ENCODE measurements around the gene LARGE1.

LARGE1 gene

DNA sequence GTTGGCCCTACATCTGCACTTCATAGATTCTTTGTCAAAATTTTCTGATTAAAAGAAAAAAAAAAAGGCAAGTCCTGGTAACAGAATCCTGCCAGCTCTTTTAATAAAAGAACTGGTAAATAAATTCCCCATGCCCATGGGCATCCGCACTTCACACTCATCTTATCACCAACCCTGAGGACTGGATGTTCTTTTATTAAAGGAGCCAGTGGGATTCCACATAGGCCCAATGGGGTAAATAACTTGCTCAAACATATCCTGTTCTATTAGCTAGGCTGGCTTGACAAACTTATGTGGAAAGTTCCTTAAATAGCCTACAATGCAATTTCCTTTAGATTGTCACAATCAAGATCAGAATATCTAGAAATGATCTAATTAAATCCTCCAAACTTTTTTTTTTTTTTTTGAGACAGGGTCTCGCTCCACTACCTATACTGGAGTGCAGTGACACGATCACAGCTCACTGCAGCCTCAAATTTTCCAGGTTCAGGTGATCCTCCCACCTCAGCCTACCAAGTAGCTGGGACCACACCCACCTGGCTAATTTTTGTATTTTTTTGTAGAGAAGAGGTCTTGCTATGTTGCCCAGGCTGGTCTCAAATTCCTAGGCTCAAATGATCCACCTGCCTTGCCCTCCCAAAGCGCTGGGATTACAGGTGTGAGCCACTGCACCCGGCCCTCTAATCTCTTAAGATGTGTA, 380.9 kb downstream of the LARGE1 start:
- FAIRE-seq, result no peak
- no peak for DNase-seq (ENCODE audit: insufficient read length, low spot score)

DNA sequence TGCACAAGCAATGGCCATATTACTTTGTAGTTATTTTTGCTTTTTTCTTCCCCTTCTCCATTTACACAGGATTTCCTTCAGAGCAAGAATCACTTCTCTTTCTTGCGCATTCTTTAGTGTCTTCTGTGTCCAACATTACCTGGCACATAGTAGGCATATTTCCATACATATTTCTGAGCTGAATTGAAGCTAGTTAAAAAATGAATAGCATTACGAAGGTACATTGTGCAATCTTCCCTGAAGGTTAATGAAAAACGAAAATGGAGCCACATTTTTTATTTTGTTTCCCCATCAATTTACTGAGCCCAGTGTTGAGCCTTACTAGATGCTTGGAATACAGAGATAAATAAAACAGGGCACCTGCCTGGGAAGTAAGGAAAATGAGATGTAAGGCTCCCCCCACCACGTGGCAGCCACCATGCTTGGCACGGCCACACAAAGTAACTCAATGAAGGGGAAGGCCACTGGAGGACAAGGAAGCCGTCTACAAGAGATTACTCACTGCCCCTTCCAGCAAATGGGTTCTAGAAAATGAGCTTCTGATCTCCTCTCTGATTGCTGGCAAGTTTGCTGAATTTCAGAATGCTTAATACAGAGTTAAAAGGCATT, 381.9 kb downstream of the LARGE1 start:
- FAIRE-seq (no peak), DNase-seq (ENCODE audit: insufficient read length, low spot score) (no peak)

DNA sequence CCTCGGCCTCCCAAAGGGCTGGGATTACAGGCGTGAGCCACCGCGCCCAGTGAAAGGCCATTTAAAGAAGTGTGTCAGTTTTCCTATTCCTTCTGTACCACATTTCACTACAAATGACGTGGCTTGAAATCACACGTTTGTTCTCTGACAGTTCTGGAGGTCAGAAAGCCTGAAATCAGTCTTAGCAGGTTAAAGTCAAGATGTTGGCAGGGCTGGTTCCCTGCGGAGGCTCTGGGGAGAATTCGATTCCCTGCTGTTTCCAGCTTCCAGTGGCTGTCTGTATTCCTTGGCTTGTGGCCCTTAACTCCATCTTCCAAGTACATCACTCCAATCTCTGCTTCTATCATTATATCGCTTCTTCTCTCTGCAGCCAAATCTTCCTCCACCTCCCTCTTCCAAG, 383.2 kb downstream of the LARGE1 start:
- FAIRE-seq (no peak), DNase-seq (ENCODE audit: insufficient read length, low spot score) (no peak)

DNA sequence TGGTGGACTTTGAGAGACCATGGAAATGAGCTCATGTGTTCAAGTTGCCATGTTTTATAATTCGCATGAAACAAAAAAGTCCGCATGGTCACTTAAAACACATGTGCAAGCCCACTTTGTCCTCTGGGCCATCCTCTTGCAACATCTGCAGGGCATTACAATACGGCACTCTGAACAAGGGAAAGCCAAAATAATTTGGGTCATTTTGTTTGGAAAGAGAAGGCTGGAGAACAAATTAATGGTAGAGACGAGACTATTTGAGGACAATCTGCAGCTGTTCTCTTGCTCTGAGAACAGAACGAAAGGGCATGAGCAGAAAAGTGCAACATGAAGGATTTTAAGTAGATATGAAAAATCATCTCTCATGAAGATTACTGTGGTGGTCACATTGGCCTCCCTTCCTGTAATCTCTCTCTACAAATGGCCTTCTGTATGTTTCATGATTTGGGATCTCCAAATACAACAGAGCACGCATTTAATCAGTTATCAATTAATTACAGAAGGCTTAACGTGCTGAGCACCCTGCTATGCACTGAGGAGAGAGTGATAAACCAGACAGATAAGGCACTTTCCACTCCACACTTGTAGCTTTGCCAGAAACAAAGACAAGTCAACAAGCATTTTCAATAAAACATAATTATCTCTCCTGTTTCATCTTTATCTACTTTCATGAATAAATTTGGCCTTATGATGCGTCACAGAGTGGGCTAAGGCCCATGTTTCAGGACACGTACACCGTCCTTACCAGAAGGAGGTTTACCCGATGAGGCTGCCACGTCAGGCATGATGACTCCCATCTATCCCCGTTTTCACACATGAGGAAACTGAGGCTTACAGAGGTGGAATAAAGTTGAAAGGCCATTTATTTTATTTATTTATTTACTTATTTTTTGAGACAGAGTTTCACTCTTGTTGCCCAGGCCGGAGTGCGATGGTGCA, 384.1 kb downstream of the LARGE1 start:
- FAIRE-seq (no peak), DNase-seq (ENCODE audit: insufficient read length, low spot score) (no peak)

DNA sequence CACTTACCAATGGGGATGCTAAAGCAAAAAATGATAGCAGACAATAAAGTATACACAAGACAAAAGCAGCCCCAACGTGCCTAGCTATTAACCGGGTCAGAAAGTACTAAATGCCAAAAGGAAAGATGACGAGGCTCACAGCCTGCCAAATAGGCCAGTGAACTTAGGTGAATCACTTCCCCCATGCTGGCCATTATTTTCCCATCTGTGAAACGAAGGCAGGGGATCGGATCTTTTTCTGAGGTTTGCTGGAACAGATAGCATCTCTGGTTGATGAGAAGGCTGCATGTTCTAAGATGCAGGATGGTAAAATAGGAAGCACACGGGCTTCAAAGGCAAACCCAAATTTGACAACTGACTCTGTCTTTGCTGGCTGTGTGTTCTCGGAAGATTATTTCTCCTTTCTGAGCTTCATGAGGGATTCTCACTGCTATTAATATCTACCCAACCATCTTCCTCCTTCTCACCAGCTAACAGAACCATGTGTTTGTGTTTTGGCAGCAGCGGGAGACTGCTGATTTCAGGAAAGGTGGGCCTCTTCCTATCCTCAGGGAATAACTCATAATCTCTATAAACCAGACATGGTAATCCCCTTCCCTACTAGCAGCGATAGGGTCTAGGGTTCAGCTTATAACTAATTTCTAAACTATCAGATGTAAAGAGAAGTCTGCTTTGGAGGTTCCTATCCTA, 390.7 kb downstream of the LARGE1 start:
- no peak for FAIRE-seq

GRCh38 chr22:33528183-33528582, 392.1 kb downstream of the LARGE1 start:
- DNase-seq (ENCODE audit: insufficient read length, low spot score), result no peak
- no peak for FAIRE-seq

More for the DNA sequence above, 390.7 kb downstream of the LARGE1 start:
- no peak for DNase-seq (ENCODE audit: insufficient read length, low spot score)

- FAIRE-seq (no peak), DNase-seq (ENCODE audit: insufficient read length, low spot score) (no peak)
Observed at GRCh38 chr22:33526434-33527107, 393.7 kb downstream of the LARGE1 start.

GRCh38 chr22:33524511-33525260, 395.6 kb downstream of the LARGE1 start:
- peak; percentile 18 for FAIRE-seq
- DNase-seq (ENCODE audit: insufficient read length, low spot score), result no peak

DNA sequence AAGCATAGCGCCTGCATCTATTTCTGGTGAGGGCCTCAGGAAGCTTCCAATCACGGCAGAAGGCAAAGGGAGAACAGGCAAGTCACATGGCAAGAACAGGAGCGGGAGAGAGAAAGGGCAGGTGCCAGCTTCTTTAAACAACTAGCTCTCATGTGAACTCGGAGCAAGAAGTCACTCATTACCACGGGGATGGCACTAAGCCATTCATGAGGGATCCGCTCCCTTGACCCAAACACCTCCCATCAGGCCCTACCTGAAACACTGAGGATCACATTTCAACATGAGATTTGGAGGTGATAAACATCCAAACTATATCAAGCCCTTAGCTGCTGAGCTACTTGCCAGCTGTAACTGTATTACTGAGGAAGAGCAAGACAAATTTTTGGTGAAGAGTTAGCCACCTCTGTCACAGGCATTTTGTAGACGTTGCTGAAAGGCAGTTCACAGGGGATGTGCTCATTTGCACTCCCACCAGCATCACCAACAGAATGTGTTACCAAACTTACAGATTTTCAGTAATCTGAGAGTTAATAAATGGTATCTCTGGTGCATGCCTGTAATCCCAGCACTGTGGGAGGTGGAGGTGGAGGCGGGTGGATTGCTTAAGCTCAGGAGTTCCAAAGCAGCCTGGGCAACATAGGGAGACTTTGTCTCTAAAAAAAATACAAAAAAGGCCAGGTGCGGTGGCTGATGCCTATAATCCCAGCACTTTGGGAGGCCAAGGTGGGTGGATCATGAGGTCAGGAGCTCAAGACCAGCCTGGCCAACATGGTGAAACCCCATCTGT, 398.2 kb downstream of the LARGE1 start:
- FAIRE-seq (no peak), DNase-seq (ENCODE audit: insufficient read length, low spot score) (no peak)

DNA sequence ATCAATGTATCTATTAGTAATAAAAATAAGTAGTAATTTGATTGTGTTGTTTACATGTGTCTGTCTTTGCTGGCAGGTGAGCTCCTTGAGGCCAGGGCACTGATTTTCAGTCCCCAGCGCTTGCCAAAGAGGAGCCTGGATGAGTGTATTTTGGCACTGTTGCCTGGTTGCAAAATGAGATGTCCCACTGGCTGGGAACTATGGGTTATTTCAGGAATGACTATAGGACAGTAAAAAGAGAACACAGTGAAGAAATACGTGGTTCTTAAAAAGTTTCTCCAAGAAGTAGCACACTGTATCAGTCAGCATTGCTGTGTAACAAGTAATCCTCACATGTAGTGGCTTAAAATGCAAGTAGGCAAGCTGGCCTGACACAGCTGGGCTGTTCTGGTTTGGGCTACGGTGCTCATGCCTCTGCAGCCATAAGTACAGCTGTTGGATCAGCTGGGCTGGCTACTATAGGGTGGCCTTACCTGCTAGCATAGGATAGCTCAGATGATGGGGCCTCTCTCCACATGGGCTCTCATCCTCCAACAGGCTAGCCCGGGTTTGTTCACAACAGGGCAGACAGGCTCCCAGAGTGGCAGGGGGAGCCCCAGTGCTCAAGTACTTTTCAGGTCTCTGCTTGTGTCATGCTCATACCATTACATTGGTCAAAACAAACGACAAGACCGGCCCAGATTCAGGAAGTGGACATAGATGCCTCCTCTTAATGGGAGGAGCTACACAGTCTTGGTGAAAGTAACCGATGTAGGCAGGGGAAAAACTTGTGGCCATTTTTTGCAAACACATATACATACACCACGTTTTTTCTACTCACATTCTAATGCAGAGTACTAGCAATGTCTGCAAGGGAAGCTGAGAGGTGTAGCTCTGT, 399.1 kb downstream of the LARGE1 start:
- no peak for DNase-seq (ENCODE audit: insufficient read length, low spot score)
- FAIRE-seq, result no peak

- DNase-seq (ENCODE audit: insufficient read length, low spot score) (no peak), FAIRE-seq (no peak)
Observed at GRCh38 chr22:33519974-33520903, 400.0 kb downstream of the LARGE1 start.

DNA sequence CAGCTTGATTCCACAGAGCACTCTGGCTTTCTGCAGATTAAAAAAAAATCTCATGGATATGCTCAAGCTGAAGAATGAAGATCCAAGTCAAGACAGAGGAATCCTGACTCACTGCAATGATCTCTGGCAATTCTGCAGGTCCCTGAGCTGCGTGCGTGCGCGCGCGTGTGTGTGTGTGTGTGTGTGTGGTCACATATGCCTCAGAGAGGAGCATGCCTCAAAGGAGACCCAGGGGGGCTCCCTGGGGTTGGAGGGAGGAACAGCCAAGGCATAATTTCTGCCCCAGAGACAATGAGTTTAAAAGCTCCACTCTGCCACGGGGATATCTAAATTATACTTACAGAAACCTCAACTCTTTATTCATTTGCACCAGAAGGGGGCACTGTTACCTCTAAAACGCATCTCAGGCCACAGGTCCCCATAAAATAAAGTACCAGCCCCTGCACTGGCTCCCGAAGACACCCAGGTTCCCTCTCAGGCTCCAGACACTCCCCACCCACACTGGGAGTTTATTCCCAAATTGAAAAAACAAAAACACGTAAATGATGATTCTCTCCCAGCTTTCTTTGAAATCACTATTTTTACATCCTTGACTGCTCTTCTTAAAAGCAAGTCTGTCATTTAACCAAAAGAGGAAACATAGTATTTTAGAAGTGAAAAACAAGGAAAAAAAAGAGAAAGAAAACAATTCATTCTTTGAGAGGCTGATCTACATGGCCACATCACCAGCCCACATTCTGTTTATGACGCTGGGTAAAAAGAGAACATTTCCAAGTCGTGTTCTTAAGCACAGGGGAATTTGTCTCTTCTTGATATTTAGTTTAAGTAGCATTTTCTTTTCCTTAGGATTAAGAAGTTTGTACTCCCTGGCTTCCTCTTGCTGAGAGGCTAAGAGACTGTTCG, 401.0 kb downstream of the LARGE1 start:
- FAIRE-seq, result peak; percentile 88
- peak; percentile 48 for DNase-seq (ENCODE audit: insufficient read length, low spot score)

DNA sequence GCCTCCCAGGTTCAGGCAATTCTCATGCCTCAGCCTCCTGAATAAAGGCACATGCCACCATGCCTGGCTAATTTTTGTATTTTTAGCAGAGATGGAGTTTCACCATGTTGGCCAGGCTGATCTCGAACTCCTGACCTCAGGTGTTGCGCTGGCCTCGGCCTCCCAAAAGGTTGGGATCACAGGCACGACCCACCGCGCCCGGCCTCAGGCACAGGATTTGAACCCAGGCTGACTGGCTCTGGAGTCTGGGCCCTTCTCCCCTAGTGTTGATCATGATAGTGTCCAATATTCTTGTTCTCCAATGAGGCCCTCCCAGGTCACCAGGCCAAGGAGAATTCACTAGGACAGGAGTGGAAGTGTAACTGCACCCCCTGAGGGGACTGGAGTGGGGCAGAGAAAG, 401.9 kb downstream of the LARGE1 start:
- FAIRE-seq (no peak), DNase-seq (ENCODE audit: insufficient read length, low spot score) (no peak)

GRCh38 chr22:33515795-33516194, 404.5 kb downstream of the LARGE1 start:
- DNase-seq (ENCODE audit: insufficient read length, low spot score) (no peak), FAIRE-seq (no peak)

GRCh38 chr22:33513388-33514338, 406.6 kb downstream of the LARGE1 start:
- FAIRE-seq (no peak), DNase-seq (ENCODE audit: insufficient read length, low spot score) (no peak)

Measured in GM19239 (cell line).